Suprapubic skin (tissue), 4 donors: ENCODE data around the gene RAB18.

Experiments used
- CTCF ChIP-seq, 2 donors: fragments of 200-600 bp in 1 of 2; fragments of 450-650 bp in 1 of 2; sonication (generic) in 1 of 2; IDR thresholded peaks; one replicate each; pipeline ENCODE4 v1.5.1; 2016 to 2019; ENCODE audit warnings: antibody characterized with exemption in 2 of 2, mild to moderate bottlenecking in 1 of 2, moderate library complexity in 1 of 2
- EP300 ChIP-seq: sonication (generic); formaldehyde crosslinking; IDR thresholded peaks from one replicate; pipeline ENCODE4 v1.6.1; 2017; ENCODE audit warnings: antibody characterized with exemption
- POLR2A ChIP-seq, 2 donors: fragments of 450-650 bp; IDR thresholded peaks; one replicate each; pipeline ENCODE4 v1.6.1; 2017; ENCODE audit warnings: antibody characterized with exemption in 2 of 2, mild to moderate bottlenecking in 2 of 2, moderate library complexity in 2 of 2
- POLR2AphosphoS5 ChIP-seq, 3 donors: sonication (generic); formaldehyde crosslinking; IDR thresholded peaks; one replicate each; pipeline ENCODE4 v1.6.1; 2017; ENCODE audit warnings: antibody characterized with exemption in 3 of 3

DNA sequence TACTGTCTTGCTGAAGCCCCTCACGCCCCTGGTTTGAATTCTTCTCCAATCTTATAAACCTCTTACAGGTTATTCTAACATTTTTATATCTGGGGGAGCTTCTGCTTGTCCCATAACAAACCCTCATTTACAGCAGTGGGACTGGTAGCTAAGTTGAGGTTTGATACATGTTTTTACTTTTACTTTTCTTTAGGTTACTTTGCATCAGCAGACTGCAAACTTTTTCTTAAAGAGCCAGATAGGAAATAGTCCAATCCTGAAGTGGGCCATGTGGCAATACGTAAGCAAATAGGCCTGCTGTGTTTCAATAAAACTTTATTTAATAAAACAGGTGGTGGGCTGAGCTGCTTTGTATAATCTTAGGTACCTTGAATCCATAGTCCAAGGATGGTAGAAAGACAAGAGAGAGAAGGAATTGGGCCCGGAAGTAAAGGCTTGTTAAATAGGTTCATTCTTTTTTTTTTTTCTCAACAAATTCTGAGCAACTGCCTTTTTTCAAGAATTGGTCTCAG is 27.3 kb downstream of the RAB18 start:
- TF ChIP-seq POLR2A (IDR thresholded peaks at IDR 0.05) (no peak), EP300 (no peak), CTCF (IDR thresholded peaks at IDR 0.05) (no peak), POLR2AphosphoS5 (IDR thresholded peaks at IDR 0.05) (no peak)
